GM19438 (cell line): ENCODE data around the gene RSL1D1.

ENCODE experiments used
- ATAC-seq: cut with Tn5 transposase; IDR thresholded peaks from one replicate; pipeline ENCODE4 v1.9.1; 2021; ENCODE audit warnings: low read depth; ENCODE audit not compliant: unreplicated experiment

Gene RSL1D1

DNA sequence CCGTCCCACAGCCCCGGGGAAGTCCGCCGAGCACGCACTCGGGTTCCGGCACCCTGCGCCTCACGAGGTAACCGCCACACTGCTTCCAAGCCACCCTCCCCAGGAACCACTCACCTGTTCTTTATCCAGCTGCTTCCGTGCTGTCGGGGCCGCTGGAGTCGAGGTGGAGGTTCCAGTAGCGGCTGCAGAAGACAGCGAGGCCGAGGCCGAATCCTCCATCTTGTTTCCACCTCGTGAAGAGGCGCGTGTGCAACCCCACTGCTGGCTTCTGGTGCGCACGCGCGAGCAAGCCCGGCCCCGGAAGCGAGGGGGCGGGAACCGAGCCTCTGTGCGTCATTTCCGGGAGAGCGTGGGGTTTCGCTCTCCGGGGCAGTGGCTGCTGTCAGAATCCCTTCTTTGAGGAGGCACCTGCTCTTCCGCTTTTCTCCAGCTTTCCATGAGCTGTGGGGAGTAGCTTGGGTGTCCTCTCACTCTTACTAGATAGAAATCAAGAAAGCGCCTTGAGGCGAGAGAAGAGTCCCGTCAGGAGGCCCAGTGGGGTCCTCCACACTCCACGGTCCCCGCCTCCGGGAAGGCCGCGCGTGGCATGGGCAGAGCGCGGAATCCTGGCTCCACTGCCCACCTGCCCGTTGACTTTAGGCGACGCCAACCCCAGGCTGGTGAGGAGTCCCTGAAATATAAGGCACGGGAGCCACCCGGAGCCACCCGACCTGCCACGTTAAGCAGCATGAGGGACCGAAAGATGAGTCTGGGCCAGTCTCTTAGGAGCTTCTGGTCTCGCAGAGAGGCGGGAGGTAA is at the start of gene RSL1D1:
Gene RSL1D1 (minus strand): TSS at position 249 of the 798 bp plus-strand sequence. CDS start 30 bp downstream, at position 219.
- ATAC-seq = peak; percentile 67

DNA sequence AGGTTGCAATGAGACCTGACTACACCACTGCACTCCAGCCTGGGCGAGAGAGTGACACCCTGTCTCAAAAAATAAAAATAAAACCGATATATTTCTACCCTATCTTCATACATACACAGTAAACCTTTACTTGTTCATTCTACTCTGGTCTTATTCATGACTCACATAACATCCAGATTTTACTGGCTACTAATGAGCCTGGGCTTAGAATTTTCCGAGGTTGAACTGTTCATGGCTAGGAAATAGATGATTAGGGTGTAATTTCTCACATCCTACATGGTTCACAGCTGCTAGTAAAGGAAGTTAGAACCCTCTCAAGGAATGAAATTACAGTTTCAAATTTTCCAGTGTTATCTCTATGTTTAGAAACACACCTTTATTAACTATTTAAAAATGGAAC is 49.7 kb upstream of the RSL1D1 start:
- no peak for ATAC-seq

DNA sequence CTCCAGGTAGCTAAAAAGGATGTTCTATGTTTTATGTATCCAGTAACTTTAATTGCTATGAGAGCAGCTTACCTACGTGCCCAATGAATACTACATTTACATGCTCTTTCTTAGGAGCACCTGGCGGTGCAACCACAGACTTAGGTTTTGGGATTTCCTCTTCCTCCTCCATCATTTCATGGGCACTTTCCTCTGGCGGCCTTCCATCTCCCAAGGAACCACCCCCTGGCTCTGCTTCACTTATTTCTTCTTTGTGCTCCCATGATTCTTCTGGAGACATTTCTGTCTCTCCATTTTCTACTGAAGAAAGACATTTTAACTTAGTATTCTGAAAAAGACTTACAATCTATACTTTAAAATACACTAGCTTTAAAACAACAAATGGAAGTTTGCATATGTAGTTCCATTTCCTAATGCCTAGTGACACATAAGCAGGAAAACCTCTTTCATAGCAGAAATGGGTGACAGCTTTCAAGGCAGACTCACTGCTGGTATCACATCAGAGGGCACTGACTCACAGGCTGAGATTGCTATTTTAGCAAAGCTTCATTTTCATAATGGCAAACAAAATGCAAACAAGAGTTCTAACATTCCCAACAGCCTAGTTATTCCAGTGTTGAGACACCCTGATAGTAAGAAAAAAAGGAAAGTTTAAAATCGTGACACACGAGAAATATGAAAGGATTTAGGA is 45.3 kb upstream of the RSL1D1 start:
- no peak for ATAC-seq

DNA sequence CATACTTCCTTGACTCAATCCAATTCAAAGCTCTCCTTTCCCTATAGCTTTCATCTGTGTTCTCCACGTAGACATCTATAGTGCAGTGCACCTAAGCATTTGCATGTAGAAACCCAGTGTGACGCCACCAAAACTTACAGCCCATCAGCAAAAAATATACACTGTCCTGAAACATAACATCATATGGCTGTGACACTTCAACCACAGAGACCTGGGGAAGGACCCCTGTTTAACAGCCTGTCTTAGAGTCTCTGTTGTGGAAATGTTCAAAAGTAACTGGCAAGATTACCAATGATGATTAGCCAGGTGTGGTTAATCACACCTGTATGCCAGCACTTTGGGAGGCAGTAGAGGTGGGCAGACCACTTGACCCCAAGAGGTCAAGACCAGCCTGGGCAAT is 42.2 kb upstream of the RSL1D1 start:
- no peak for ATAC-seq

DNA sequence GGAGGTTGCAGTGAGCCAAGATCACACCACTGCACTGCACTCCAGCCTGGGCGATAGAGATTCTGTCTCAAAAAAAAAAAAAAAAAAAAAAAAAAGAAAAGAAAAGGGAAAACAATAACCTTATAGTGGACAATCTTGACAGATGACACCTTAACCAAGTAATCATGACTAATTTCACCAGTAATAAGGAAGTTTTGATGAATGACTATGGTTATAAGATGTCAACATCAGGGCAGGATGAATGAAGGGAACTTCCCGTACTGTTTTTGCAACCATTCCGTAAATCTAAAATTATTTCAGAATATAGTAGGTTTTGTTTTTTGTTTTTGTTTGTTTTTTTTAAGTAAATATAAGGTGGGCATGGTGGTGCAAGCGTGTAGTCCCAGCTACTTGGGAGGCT is 41.4 kb upstream of the RSL1D1 start:
- no peak for ATAC-seq

DNA sequence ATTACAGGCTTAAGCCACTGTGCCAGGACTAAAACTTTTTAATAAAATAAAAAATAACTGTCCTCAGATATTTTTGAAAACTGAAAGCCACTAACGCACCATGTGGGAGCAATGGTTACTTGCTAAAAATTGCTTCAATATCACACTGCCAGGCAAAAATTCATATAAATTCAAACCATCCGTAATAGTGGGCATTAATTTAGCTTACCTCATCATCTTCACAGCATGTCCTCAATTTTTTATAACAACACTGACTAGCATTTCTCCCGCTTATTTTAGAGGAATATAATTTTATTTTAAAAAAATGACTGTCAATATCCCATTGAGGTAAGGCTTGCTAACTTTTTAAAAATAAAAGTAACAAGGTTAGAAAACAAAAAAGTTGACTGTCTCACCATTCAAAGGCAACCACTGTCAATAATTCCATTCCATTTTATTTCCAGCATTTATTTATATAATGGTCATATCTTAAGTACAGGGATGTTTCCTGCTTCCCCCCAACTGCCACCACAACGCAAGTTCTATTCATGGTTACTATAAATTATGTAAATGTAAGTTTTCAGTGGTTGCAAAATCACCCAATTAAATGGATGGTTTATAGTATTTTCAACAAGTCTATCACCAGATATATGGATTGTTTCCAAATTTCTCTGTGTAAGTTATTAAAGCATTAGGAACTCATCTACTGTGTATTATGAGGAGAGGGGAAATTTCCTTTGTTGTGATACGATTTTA is 39.1 kb upstream of the RSL1D1 start:
- ATAC-seq = no peak

DNA sequence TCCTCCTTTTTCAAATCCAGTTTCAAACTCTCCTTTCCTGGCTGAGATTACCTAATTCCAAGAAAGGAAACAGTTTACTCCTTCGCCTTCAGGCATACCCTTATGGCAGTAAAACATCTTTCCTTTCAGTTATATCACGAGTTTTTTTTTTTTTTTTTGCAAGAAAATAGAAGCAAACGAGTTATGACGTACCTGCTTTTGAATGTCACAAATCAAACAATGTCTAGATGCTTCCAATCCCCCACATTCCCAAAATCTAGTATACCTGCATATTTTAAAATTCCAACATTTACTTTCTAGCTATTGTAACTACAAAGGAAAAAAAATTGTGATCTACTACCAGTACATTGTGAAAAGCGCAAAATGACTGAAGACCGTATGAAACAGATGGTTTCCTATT is 35.5 kb upstream of the RSL1D1 start:
- no peak for ATAC-seq

DNA sequence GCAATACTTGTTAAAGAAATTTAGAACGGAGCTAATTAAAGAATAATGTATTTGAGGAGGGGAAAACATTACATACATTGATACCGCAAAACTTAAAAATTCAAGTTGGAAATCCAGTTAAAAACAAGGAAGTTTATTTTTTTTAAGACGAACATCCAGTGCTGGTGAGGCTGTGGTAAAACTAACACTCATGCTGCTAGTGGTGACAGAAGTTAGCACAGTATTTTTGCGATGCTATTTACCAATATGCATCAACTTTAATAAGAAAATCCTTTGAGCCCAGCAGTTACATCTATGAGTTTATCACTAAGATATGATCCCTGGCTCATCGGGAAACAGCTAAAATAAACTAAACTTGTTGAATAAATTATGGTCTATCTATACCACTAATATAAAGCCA is 32.7 kb upstream of the RSL1D1 start:
- no peak for ATAC-seq

DNA sequence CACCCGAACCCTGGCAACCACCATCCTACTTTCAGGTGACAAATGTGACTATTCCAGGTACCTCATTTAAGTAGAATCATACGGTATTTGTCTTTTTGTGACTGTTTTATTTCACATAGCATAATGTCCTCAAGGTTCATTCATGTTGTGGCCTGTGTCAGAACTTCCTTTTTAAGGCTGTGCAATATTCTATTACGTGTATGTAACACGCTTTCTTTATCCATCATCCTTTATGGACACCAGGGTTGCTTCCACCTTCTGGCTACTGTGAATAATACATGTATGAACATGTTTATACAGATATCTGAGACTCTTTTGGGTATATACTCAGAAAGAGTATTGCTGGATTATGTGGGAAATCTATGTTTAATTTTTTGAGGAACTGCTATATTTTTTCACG is 28.7 kb upstream of the RSL1D1 start:
- ATAC-seq = no peak

DNA sequence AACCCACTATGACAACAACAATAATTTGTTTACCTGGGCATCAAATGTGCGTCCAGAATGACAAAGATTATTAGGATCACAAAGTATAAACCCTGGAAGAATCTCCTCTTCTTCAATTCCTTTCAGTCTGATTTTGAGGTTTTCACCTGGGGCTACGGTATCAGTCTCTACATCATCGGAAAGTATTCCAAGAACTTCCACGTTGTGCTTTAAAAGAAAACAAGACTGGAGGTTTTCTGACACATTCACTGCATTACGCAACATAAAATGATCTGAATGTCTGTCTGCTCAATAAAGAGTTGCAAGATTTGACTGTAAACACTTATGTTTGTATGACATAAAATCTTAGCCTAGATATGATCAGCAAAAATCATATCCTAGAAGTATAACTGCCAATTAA is 26.0 kb upstream of the RSL1D1 start:
- ATAC-seq = no peak

DNA sequence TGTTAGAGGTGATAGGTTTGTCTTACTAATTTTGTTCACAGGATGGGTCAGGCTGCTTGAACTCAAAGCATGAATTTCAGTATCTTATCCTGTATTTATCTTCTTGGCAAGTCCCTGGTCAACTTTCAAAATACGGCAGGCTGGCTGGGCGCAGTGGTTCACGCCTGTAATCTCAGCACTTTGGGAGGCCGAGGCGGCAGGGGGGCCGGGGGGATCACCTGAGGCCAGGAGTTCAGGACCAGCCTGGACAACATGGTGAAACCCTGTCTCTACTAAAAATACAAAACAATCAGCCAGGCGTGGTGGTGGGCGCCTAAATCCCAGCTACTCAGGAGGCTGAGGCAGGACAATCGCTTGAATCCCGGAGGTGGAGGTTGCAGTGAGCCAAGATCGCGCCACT is 25.0 kb upstream of the RSL1D1 start:
- no peak for ATAC-seq

DNA sequence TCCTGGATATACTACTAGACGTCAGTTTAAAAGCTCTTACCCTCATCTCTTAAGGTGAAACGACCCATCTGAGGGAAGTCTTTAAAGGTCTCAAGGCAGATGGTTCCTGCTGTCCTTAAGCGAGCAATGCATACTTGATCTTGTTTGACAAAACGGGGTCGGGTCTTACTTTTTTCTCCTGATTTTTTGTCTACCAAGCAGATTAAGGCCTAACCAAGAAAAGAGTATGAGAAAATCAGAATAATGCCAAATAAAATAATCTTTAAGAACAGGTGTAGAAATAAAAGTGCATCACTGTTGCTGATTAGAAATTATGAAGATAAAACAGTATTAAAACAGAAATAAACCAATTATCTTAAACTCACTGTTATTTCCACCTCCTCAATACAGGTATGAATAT is 24.4 kb upstream of the RSL1D1 start:
- ATAC-seq = no peak

DNA sequence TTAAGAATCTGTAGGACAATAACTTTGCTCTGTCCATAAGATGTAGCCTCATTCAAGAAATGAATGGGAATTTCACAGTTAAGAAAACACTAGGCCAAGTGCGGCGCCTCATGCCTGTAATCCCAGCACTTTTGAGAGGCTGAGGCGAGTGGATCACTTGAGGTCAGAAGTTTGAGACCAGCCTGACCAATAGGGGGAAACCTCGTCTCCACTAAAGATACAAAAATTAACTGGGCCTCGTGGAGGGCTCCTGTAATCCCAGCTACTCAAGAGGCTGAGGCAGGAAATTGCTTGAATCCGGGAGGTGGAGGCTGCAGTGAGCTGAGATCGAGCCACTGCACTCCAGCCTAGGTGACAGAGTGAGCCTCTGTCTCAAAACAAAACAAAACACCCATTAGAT is 19.9 kb upstream of the RSL1D1 start:
- ATAC-seq = no peak

DNA sequence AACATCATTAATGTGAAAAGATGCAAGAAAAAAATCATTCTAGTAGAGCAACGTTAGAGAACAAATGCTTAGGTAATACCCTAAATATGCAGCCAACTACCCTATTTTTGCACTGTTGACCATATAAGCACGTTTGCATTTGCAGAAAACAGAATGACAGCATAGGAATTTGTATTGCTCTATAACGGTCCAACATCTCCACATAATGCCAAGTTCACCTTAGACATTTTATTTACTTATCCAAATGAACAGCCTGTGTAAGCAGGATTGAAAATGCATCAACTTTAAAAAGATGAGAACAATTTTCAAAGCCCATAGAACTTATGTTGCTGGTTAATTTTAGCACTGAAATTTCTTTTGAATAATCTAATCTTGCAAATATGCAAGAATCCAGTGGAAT is 19.1 kb upstream of the RSL1D1 start:
- ATAC-seq = no peak

DNA sequence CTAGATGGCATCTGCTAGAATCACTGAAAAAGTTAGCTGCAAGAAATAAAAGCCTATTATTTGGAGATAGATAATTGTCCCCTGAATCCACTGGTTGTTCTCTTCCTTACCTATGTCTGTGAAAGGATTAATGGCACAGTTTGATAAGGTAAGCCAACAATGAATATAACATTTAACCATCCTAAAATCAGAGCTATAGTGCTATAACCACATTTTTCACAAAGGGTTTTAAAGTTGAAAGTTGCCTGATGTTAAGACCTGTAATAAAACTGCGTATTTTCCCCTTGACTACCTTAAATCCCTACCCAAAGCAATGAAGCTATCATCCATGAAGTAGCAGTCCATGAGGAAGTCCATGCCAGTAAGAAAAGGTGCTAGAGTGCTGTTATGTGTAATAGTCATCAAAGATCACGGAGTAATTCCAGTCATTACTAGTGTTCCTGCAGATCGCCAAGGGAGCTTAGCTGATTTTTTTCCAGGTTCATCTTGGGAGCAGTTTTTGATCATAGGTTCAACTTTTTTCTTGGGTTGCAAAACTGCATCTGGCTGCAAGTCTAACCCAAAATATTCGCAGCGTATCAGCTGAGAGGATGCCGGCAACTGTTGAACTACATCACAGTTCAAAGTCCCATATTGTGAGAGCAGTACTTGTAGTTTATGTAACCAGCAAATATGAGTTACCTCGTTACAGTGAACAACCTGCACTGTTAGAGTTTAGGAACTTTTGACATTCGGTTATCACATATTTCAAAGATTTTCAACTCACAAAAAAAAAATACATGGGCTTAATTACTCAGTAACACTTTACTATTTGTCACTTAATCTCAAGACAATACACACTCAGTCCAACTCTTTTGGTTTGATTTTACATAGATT is 18.2 kb upstream of the RSL1D1 start:
- no peak for ATAC-seq

DNA sequence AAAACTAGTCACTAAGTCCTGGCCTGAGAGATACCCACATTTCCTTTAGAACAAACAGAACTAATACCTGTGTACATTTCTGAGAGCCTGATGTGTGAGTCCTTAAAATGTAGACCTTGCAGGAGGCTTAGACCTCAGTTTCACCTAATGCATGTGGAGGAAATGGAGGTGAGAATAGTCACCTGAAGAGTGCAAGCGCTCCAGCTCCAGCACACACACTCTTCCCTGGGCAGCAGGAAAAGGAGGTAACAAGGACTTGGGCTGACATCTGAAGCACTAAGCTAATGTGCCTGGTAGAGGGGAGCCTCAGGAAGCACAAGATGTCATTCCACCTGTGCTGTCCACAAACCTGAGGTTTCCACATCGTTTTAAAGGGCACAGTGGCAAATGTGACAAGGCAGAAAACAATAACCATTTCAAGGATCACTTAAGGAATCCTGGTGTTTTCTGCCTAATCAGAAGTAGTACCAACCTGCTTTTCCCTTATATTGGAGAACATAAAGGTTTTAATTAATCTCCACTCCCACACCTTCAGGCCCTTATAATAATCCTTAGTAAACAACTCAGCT is 17.2 kb upstream of the RSL1D1 start:
- no peak for ATAC-seq

DNA sequence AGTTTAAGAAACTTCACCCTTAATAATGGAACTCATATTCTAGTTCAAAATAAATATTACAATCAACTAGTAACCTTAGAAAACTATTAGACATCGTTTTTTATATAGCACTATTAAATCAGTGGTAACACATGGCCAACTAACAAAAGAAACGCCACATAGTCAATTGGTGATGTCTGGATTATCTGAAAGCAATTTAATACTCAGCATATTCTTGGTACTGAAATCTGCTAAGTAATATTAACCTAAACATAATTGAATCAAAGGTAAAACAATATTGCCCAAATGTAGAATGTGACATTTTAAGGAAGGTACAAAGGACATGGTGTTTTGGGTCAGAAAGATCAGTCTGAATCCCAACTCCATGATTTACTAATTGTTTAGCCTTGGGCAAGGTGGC is 11.1 kb upstream of the RSL1D1 start:
- ATAC-seq = no peak

DNA sequence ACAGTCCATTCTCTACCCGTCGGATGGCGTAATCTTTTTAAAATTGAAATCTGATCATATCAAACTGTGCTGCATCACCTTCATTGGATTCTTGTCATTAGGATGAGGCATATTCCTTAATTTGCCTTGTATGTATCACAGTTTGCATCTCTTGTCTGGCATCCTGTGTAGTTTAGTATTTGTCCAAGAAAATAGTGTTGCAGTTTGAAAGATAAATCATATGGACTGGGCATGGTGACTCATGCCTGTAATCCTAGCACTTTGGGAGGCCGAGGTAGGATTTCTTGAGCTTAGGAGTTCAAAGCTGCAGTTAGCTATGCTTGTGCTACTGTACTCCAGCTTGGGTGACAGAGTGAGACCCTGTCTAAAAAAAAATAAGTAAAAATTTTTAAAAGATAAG is 5.8 kb upstream of the RSL1D1 start:
- ATAC-seq = no peak

DNA sequence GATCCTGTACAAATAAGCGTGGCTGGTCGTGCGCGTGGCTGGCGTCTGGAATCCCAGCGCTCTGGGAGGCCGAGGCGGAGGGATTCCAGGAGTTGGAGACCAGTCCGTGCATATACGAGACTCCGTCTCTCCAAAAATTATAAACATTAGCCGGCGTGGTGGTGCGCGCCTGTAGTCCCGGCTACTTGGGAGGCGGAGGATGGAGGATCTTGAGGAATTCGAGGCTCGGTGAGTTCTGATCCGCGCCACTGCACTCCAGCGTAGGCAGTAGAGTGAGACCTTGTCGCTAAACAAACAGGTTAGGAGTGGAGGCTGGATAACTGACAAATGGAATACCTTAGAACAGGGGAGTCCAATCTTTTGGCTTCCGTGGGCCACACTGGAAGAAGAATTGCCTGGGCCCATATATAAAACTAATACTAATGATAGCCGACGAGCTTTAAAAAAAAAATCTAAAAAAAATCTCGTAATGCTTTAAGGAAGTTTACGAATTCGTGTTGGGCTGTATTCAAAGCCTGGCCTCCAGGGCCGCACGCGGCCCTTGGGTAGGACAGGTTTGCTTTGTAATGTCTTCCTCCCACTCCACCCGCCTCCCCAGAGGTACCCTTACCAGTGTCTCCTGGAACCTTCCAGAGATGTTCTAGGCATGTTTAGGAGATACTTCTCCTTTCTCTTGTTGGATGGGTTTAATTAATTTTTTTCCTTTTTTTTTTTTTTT is 909 bp upstream of the RSL1D1 start:
- ATAC-seq = no peak

DNA sequence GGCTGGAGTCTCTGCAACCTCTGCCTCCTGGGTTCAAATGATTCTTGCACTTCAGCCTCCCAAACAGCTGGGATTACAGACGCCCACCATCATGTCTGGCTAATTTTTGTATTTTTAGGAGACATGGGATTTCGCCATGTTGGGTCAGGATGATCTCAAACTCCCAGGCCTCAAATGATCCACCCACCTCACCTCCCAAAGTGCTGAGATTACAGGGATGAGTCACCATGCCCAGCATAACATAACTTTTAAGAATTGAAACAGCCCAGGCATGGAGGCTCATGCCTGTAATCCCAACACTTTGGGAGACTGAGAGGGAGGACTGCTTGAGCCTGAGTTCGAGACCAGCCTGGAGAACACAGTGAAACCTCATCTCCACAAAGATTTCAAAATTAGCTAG is 2.5 kb downstream of the RSL1D1 start:
- no peak for ATAC-seq
